Measurements from ENCODE around the gene DCST2. TPM values are rescaled to one million over a fixed set of nuclear protein-coding genes. Genes with fewer than 3 reads are reported as not detected.
A peak's percentile ranks its signal among the peaks of the same experiment; 100 is the strongest.

DCST2 gene
- total and polyA plus RNA-seq, 5 experiments from 2014 or later, result 0.83 to 1.1 TPM; not detected in 3

DNA sequence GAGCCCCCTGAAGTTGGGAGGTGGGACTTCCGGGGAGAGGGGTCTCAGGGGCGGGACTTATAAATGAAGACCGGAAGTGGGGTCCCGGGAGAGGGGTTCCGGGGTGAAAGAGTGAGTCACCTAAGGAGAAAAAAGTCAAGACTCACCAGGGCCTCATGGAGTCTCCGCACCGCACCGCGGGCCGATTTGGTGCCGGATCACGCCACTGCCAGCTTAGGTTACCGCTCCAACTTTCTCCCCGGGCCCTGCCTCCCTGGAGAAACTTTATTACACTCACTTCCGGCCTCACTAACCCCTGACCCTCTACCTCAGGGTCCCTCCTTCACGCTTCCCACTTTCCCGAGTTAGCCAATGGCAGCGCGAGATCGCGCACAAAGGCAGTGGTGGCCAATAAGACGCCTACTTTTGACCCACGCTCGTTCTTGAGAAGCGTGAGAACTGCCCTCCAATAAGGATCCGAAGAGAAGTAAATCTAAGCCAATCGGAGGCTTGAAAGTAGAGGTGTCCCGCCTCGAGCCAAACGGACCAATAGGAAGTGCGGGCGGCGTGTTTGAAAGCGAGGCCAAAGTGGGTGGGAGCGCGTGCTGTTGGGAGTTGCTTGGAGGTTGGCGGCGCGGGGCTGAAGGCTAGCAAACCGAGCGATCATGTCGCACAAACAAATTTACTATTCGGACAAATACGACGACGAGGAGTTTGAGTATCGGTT is 59.3 kb downstream of the DCST2 start, which contains the start of gene CKS1B:
CKS1B (plus strand) TSS at position 580 of the 706 bp plus-strand sequence; CDS start at position 645, 65 bp downstream.
- Mint-ChIP-seq H3K4me1 (peaks cover 15 to 33% (median 30%) of the 10 kb centered on the region in 4 donors), H3K27me3 (no peaks in the 10 kb centered on the region), H3K27ac (no peak within 1 kb of the TSS), H3K36me3 (peaks cover 0 to 17% (median 0%) of the 10 kb centered on the region in 3 donors), H3K9me3 (no peaks in the 10 kb centered on the region), H3K4me3 (no peak within 1 kb of the TSS)
- DNase-seq (peak; percentile 86 to 99 (median 98)), ATAC-seq (peak; percentile 88 to 90)
- POLR2A ChIA-PET, result interaction anchor here (0.6 to 7.5 kb wide), 15 partner anchors 9 to 672 kb away, joined by 3 to 85 read pairs (median 4); partner anchors contain the start of genes ADAM15, FLAD1, PBXIP1 and PMVK

DNA sequence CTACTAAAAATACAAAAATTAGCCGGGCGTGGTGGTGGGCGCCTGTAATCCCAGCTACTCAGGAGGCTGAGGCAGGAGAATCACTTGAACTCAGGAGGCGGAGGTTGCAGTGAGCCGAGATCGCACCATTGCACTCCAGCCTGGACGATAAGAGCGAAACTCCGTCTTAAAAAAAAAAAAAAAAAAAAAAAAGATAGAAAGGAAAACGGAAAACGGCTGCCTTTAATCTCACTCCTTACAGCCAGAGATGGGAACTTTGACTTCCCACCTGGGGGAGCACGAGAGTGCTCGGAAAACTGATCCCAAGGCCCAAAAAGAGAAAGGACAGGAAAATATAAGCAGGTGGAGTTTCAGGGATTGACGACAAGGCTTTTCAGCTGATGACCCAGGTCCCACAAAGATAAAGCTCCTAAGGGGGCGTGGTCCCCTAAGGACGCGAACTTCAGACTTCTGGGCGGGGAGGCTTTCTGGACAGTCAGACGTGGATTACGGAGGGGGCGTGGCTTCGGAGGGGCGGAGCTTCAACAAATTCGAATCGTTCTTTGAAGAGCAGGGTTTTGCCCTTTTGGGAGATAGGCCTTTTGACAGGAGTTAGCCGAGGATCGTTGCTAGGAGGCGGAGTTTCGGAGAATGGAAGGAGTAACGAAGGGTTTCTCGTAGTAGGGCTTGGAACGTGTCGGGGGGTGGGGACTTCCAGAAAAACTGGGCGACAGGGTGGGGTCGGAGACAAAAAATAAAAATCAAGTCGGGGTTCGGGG is 60.1 kb downstream of the DCST2 start:
- H3K36me3 Mint-ChIP-seq, result peaks cover 0 to 18% (median 0%) of the 10 kb centered on the region in 3 donors
- peak overlapping the region in 1 of 10 donors; percentile 74 for H3K4me3 Mint-ChIP-seq
- H3K4me1 Mint-ChIP-seq, result peaks cover 19 to 34% (median 34%) of the 10 kb centered on the region in 4 donors
- H3K27me3 Mint-ChIP-seq, result no peaks in the 10 kb centered on the region
- peak; percentile 2 to 7 for ATAC-seq
- peak overlapping the region in 2 of 10 donors; percentile 84 to 88 for H3K27ac Mint-ChIP-seq
- no peaks in the 10 kb centered on the region for H3K9me3 Mint-ChIP-seq
- peak; percentile 77 to 95 (median 82) for DNase-seq
- POLR2A ChIA-PET, result interaction anchor here (0.6 to 7.5 kb wide), 16 partner anchors 10 to 735 kb away, joined by 3 to 85 read pairs (median 4); partner anchors contain the start of genes ADAM15, FLAD1, PBXIP1 and PMVK

DNA sequence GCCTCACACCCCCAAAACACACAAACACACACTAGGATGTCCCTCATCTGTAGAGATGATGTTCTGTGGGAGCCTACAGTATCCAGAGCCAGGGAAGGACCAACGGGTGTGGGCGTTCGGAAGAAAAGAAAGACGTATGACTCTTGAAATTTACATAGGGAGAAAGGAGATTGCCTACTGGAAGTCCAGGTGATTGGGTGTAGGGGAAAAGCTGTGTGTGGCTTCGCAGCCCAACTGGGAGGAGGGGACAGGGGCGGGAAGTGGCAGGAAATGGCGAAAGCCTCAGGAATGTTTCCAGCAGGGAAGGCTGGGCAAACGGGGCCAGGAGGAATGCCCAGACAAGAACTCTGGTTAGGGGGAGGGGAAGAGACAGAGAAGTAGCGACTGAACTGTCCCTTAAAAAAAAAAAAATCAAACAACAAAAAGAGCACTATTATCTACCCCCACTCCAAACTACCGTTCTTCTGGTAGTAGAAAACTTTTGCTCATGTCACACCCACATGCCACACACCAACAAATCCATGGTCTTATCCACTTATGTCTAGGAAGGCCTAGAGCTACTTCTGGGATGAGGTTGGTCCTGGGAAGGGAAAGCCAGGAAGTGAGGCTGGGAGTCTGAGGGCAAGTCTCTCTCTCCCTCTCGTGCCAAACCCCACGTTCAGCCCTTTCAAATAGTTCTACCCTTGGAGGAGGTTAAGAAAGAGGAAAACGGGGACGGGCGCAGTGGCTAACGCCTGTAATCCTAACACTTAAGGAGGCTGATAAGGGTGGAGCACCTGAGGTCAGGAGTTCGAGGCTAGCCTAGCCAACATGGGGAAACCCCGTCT is 60.9 kb downstream of the DCST2 start:
- DNase-seq (peak in 1 of 10 donors; percentile 20), ATAC-seq (no peak)
- Mint-ChIP-seq H3K27ac (peak overlapping the region in 7 of 10 donors; percentile 53 to 89 (median 84)), H3K36me3 (peaks cover 0 to 23% (median 0%) of the 10 kb centered on the region in 3 donors), H3K4me3 (peak overlapping the region in 1 of 10 donors; percentile 74), H3K9me3 (no peaks in the 10 kb centered on the region), H3K27me3 (no peaks in the 10 kb centered on the region), H3K4me1 (peaks cover 19 to 34% (median 34%) of the 10 kb centered on the region in 4 donors)
- POLR2A ChIA-PET, result interaction anchor here (0.6 to 7.5 kb wide), 13 partner anchors 10 to 736 kb away, joined by 3 to 85 read pairs (median 19); partner anchors contain the start of genes ADAM15, FLAD1, PBXIP1 and PMVK

DNA sequence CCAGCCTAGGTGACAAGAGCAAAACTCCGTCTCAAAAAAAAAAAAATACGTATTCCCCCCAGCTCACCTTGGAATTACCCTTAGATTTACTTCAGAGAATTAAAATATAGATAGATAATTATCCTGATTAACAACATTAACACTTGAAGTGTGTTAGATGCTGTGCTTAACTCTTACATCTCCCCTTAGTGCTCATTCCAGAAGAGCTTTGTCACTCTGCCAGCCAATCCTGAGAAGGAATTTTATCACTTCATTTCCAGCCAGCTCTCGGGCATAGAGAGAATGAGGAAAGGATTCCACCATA is 61.4 kb downstream of the DCST2 start:
- Mint-ChIP-seq H3K9me3 (no peaks in the 10 kb centered on the region), H3K4me1 (peaks cover 19 to 34% (median 31%) of the 10 kb centered on the region in 4 donors), H3K4me3 (peak overlapping the region in 2 of 10 donors; percentile 46 to 74), H3K36me3 (peaks cover 0 to 28% (median 0%) of the 10 kb centered on the region in 3 donors), H3K27ac (peak overlapping the region in 5 of 10 donors; percentile 53 to 89 (median 84)), H3K27me3 (no peaks in the 10 kb centered on the region)
- no peak for DNase-seq
- POLR2A ChIA-PET, result interaction anchor here (1.0 to 7.5 kb wide), 6 partner anchors 11 to 113 kb away, joined by 3 to 85 read pairs (median 22); partner anchors contain the start of genes FLAD1, PBXIP1 and PYGO2
- no peak for ATAC-seq

DNA sequence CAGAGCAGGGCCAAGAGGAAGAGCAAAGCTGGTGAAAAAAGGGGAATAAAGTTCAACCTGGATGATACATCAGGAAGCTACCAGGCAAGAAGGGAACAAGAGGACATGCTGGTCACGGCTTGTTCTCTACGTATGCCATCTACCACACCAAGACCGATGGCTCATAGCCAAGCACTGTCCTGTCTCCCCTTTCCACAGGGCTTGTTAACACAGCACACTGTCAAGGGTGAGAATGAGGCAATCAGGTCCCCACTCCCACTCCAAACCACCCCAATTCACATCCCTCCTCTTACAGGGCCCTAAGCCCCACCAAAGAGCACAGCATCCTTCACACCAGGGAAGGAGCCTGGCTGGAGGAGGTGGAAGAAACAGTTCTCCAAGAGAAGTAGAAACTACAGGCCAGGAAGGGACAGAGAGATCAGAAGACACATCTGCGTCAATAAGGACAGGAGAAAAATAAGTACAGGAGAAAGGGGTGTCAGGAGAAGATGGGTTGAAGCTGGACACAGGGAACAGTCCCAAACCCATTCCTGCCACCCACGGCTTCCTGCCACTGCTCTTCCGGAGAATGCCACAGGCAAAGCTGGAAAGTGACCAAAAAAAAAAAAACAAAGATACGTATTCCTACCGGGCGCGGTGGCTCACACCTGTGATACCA is 62.1 kb downstream of the DCST2 start:
- peaks cover 0 to 35% (median 0%) of the 10 kb centered on the region in 3 donors for H3K36me3 Mint-ChIP-seq
- H3K9me3 Mint-ChIP-seq, result no peaks in the 10 kb centered on the region
- H3K4me1 Mint-ChIP-seq, result peaks cover 19 to 34% (median 31%) of the 10 kb centered on the region in 4 donors
- ATAC-seq (no peak), DNase-seq (no peak)
- peak overlapping the region; percentile 22 to 68 (median 38) for H3K4me3 Mint-ChIP-seq
- POLR2A ChIA-PET, result interaction anchor here (1.0 to 7.5 kb wide), 8 partner anchors 10 to 114 kb away, joined by 3 to 85 read pairs (median 12); partner anchors contain the start of genes FLAD1, PBXIP1, PMVK and PYGO2
- no peaks in the 10 kb centered on the region for H3K27me3 Mint-ChIP-seq
- H3K27ac Mint-ChIP-seq, result peak overlapping the region in 9 of 10 donors; percentile 7 to 91 (median 61)

DNA sequence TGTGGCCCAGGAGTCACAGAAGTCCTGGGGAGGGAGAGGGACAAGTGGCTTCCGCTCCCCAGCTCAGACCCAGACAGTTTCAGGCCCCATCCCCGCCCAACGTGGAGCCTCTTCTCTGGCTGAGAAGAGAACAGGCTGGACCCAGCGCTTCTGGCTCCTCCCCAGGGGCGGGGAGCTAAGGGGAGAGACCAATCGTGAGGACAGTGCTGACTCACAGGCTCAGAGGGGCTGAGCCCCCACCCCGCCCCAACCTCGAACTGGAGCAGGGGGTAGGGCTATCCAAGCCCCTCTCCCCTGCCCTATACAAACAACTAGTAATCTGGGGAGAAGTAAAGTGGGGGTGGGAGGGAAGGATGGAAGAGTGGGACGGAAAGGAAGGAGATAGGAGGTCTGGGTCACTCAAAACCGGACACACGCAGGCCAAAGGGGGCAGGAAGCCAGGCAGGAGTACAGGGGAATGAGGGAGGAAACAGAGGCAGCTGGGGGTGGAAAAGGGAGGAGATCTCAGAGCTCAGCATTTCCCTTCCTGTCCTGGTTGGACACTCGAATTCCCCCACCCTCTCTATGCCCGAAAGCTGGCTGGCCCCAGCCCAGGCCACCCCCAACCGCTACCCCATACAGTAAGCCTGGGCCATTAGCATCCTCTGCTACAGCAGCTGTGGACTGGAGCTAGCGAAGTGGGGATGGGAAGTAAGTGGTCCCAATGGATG is 62.8 kb downstream of the DCST2 start, which contains the start of gene SHC1:
SHC1 (minus strand) TSS at position 117 of the 710 bp plus-strand sequence. CDS start 221 bp downstream, outside the sequence.
- DNase-seq (no peak), ATAC-seq (no peak)
- peak within 1 kb of the TSS in 9 of 10 donors; percentile 38 to 91 (median 74) for H3K27ac Mint-ChIP-seq
- no peaks in the 10 kb centered on the region for H3K27me3 Mint-ChIP-seq
- POLR2A ChIA-PET, result interaction anchor here (0.6 to 7.5 kb wide), 7 partner anchors 9 to 248 kb away, joined by 3 to 85 read pairs (median 6); partner anchors contain the start of genes FLAD1, PBXIP1, PMVK and PYGO2
- H3K4me3 Mint-ChIP-seq, result peak within 1 kb of the TSS; percentile 22 to 68 (median 46)
- peaks cover 19 to 35% (median 31%) of the 10 kb centered on the region in 4 donors for H3K4me1 Mint-ChIP-seq
- H3K9me3 Mint-ChIP-seq, result no peaks in the 10 kb centered on the region
- H3K36me3 Mint-ChIP-seq, result peaks cover 0 to 38% (median 0%) of the 10 kb centered on the region in 3 donors

DNA sequence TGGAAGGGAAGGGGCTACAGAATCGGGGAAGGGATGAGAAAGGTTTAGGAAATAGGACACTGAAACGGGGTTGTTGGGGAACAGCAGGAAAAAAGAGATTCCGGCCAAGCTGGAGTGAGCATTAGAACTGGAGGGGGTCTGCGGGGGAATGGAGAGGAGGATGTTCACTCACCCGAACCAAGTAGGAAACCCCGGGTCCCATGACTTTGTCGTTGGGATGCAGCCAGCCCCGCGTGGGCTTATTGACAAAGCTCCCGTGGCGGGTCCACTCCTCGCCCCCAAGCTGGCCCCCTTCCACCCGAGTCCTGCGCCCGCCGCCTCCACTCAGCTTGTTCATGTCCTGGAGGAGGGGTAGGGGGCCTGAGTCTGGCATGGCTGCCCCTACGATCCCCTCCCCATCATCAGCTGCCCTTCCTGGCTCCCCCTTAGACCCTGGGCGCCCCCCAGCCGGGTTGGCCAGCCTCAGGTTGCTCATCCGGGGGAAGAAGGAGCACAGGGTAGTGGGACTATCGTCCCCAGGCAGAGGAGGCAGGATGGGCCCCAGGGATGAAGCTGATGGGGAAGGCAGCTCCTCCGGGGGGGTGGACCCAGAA is 63.6 kb downstream of the DCST2 start:
- Mint-ChIP-seq H3K27ac (peak overlapping the region in 5 of 10 donors; percentile 35 to 74 (median 68)), H3K36me3 (peaks cover 0 to 46% (median 0%) of the 10 kb centered on the region in 3 donors), H3K4me3 (no peak overlapping the region), H3K27me3 (no peaks in the 10 kb centered on the region), H3K4me1 (peaks cover 20 to 39% (median 33%) of the 10 kb centered on the region in 4 donors), H3K9me3 (no peaks in the 10 kb centered on the region)
- POLR2A ChIA-PET, result interaction anchor here (0.7 to 7.5 kb wide), 6 partner anchors 8 to 46 kb away, joined by 3 to 85 read pairs (median 12); partner anchors contain the start of genes FLAD1, PBXIP1 and PYGO2
- ATAC-seq (no peak), DNase-seq (no peak)

DNA sequence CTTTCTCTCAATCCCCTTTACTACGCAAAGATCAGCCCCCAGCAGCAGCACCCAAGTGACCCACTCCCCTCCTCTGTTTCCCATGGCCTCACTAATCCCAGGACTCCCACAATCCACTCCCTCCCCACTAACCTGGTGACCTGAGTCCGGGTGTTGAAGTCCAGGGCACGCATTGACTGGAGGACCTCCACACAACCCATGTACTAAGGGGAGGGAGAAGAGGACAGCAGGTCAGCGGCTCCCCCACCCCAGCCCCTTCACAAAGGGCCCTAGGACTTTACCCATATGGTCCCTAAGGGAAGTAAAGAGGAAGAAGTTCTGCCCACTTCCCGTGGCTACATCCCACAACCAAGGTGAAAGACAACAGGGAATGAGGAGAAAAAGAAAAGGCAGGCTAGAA is 64.3 kb downstream of the DCST2 start:
- Mint-ChIP-seq H3K36me3 (peaks cover 0 to 50% (median 0%) of the 10 kb centered on the region in 3 donors), H3K4me1 (peaks cover 20 to 42% (median 34%) of the 10 kb centered on the region in 4 donors), H3K4me3 (no peak overlapping the region), H3K27me3 (no peaks in the 10 kb centered on the region), H3K9me3 (no peaks in the 10 kb centered on the region), H3K27ac (peak overlapping the region in 9 of 10 donors; percentile 12 to 87 (median 68))
- ATAC-seq, result no peak
- POLR2A ChIA-PET, result interaction anchor here (0.7 to 7.5 kb wide), 4 partner anchors 8 to 40 kb away, joined by 3 to 85 read pairs (median 36); partner anchors contain the start of genes PBXIP1 and PYGO2
- no peak for DNase-seq

DNA sequence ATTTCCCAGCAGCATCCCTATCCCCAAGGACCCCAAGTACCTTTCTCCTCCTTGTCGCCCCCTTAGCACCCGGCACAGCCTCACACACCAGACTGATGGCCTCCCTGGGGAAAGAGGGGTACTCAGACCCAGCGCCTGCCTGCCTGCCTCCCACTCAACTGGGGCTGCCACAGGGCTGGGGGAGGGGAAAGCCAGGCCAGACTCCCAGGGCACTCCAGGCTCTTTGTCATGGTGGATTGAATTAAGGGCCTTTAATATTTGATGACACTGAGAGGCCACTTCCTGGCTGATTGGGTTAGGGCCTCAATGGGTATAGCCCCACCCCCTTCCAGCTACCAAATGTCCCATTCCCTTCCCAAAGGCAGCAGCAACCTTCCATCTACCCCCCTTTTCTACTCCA is 64.8 kb downstream of the DCST2 start:
- DNase-seq (no peak), ATAC-seq (no peak)
- POLR2A ChIA-PET, result interaction anchor here (7.5 kb wide), 1 partner anchor 14 kb away, joined by 85 read pairs; the partner anchor contains the start of gene PBXIP1

More for the DNA sequence above, 64.8 kb downstream of the DCST2 start:
- Mint-ChIP-seq H3K27me3 (no peaks in the 10 kb centered on the region), H3K36me3 (peaks cover 0 to 56% (median 0%) of the 10 kb centered on the region in 3 donors), H3K9me3 (no peaks in the 10 kb centered on the region), H3K4me3 (no peak overlapping the region), H3K4me1 (peaks cover 23 to 45% (median 39%) of the 10 kb centered on the region in 4 donors), H3K27ac (peak overlapping the region in 8 of 10 donors; percentile 12 to 87 (median 40))

Measured in naive thymus-derived CD8-positive, alpha-beta T cell (primary cell).